ENCODE results near the gene OR5AL1. TPM values are rescaled to one million over a fixed set of nuclear protein-coding genes. Genes with fewer than 3 reads are reported as not detected.
A peak's percentile ranks its signal among the peaks of the same experiment; 100 is the strongest.

OR5AL1 gene
- total RNA-seq, 3 donors from 2014 or later, result not detected

- ATAC-seq, result peak; percentile 45
- H3K9me3 ChIP-seq, result no peaks in the 10 kb centered on the region
Observed at GRCh38 chr11:56404393-56404792, 8.1 kb upstream of the OR5AL1 start.

GRCh38 chr11:56410801-56411200 lies 1.7 kb upstream of the OR5AL1 start:
- no peak for TF ChIP-seq CTCF (IDR thresholded peaks at IDR 0.05)
- DNase-seq (no peak), ATAC-seq (no peak)
- intact Hi-C loops (cut with DNase I, micrococcal nuclease), result no loop called here
- no peaks in the 10 kb centered on the region for H3K9me3 ChIP-seq
- no peaks in the 10 kb centered on the region for H3K36me3 ChIP-seq (ENCODE audit: low read depth)
- H3K4me1 ChIP-seq (ENCODE audit: low read depth), result no peaks in the 10 kb centered on the region
- H3K4me3 ChIP-seq, result no peak overlapping the region

More at GRCh38 chr11:56404393-56404792, 8.1 kb upstream of the OR5AL1 start:
- intact Hi-C loops (cut with DNase I, micrococcal nuclease), result no loop called here
- Histone ChIP-seq H3K4me1 (ENCODE audit: low read depth) (no peaks in the 10 kb centered on the region), H3K36me3 (ENCODE audit: low read depth) (no peaks in the 10 kb centered on the region), H3K4me3 (no peak overlapping the region)
- TF ChIP-seq CTCF (IDR thresholded peaks at IDR 0.05), result no peak
- no peak for DNase-seq

GRCh38 chr11:56453521-56453920 lies 41.0 kb downstream of the OR5AL1 start:
- Histone ChIP-seq H3K9me3 (no peaks in the 10 kb centered on the region), H3K36me3 (ENCODE audit: low read depth) (no peaks in the 10 kb centered on the region), H3K4me1 (ENCODE audit: low read depth) (no peaks in the 10 kb centered on the region), H3K4me3 (no peak overlapping the region)
- TF ChIP-seq CTCF (IDR thresholded peaks at IDR 0.05), result no peak
- ATAC-seq (no peak), DNase-seq (no peak)
- intact Hi-C loops (cut with DNase I, micrococcal nuclease), result no loop called here

- no peak for TF ChIP-seq CTCF (IDR thresholded peaks at IDR 0.05)
- intact Hi-C loops (cut with DNase I, micrococcal nuclease), result no loop called here
- Histone ChIP-seq H3K9me3 (no peaks in the 10 kb centered on the region), H3K4me1 (ENCODE audit: low read depth) (no peaks in the 10 kb centered on the region), H3K36me3 (ENCODE audit: low read depth) (no peaks in the 10 kb centered on the region), H3K4me3 (no peak overlapping the region)
- DNase-seq, result no peak
- no peak for ATAC-seq
Observed at GRCh38 chr11:56457076-56457475, 44.6 kb downstream of the OR5AL1 start.

Other genes with a start within 250 kb of the OR5AL1 start
- not detected for gene OR5J2, start 236.1 kb upstream of the OR5AL1 start, total RNA-seq
- gene OR5T2, start 178.4 kb upstream of the OR5AL1 start, total RNA-seq, result not detected
- gene OR5T3, start 160.4 kb upstream of the OR5AL1 start, total RNA-seq, result not detected
- gene OR5T1, start 138.5 kb upstream of the OR5AL1 start, total RNA-seq, result not detected
- not detected for gene OR8H1, start 120.4 kb upstream of the OR5AL1 start, total RNA-seq
- not detected for gene OR8K3, start 97.6 kb upstream of the OR5AL1 start, total RNA-seq
- not detected for gene OR8K1, start 66.7 kb upstream of the OR5AL1 start, total RNA-seq
- not detected for gene OR8J1, start 58.4 kb upstream of the OR5AL1 start, total RNA-seq
- gene OR8U1, start 37.1 kb upstream of the OR5AL1 start, total RNA-seq, result not detected
- gene OR5M3, start 60.7 kb downstream of the OR5AL1 start, total RNA-seq, result not detected
- not detected for gene OR5M8, start 78.7 kb downstream of the OR5AL1 start, total RNA-seq
- not detected for gene OR5M11, start 130.6 kb downstream of the OR5AL1 start, total RNA-seq
- not detected for gene OR5M10, start 165.0 kb downstream of the OR5AL1 start, total RNA-seq
- gene OR5M1, start 202.2 kb downstream of the OR5AL1 start, total RNA-seq, result not detected
- not detected for gene OR5AP2, start 229.7 kb downstream of the OR5AL1 start, total RNA-seq

Measured in mucosa of descending colon (tissue), 3 donors.